ENCODE measurements around the gene LIN7C.

DNA sequence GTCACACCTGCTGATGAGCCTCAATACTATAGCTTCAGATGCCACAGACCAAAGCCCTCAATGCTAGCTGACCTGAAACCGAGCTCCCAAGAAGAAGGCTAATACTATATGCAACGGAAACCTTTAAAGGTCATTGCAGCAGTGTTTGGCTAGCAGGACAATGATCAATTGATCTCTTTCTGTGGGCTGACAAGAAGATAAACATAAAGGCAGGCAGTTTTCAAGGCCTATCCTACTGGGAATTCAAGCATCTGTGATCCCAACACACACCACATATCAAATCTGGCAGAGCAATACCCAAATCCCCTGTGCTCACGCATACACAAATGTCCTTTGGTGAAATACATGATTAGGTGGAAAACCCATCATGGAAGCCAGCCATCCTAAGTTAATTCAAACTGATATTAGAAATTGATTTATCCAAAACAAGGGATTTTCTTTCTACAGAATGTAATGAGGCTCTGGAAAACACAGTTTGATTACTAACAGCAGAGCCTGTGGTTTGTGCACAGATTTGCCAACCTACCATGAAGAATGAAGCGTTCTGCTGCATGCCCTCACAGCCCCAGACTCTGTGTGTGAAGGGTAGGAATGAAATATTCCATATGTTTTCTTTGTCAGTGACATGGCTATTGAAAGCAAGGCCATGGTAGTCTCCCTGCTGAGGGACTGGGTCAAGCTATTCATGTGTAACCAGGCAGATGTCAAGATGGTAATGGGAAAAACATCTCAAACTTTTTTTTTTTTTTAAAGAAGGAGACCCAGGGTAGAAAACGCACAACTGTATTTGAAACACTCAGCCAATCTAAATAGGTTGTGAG is 46.2 kb downstream of the LIN7C start:
- TF ChIP-seq, protein P1, sequence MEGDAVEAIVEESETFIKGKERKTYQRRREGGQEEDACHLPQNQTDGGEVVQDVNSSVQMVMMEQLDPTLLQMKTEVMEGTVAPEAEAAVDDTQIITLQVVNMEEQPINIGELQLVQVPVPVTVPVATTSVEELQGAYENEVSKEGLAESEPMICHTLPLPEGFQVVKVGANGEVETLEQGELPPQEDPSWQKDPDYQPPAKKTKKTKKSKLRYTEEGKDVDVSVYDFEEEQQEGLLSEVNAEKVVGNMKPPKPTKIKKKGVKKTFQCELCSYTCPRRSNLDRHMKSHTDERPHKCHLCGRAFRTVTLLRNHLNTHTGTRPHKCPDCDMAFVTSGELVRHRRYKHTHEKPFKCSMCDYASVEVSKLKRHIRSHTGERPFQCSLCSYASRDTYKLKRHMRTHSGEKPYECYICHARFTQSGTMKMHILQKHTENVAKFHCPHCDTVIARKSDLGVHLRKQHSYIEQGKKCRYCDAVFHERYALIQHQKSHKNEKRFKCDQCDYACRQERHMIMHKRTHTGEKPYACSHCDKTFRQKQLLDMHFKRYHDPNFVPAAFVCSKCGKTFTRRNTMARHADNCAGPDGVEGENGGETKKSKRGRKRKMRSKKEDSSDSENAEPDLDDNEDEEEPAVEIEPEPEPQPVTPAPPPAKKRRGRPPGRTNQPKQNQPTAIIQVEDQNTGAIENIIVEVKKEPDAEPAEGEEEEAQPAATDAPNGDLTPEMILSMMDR (conservative IDR thresholded peaks at IDR 0.05; ENCODE audit: low read length) = no peak
- no peak for TF ChIP-seq EZH2phosphoT487 (IDR thresholded peaks at IDR 0.05; ENCODE audit: borderline replicate concordance)

All from Loucy (cell line).